IPS DF 6.9 (cell line): ENCODE measurements around the gene CAMTA1.

Experiments used
- DNase-seq: peaks from one replicate; pipeline ENCODE4 v3.0.0-alpha.2; 2013; ENCODE audit warnings: low read depth, low spot score
- H3K27ac ChIP-seq: one replicate; pipeline ENCODE4 v1.5.1; 2013; ENCODE audit warnings: low read length, control low read depth
- H3K27me3 ChIP-seq: 2 replicates; pipeline ENCODE4 v1.6.1; 2013; ENCODE audit warnings: mild to moderate bottlenecking, low read length; ENCODE audit not compliant: control insufficient read depth, insufficient read depth
- H3K36me3 ChIP-seq: 2 replicates; pipeline ENCODE4 v1.6.1; 2013; ENCODE audit warnings: low read length; ENCODE audit not compliant: control insufficient read depth, insufficient read depth
- H3K4me1 ChIP-seq: 2 replicates; pipeline ENCODE4 v1.6.1; 2013; ENCODE audit warnings: low read length; ENCODE audit not compliant: control insufficient read depth, insufficient read depth
- H3K4me3 ChIP-seq: 2 replicates; pipeline ENCODE4 v1.5.1; 2013; ENCODE audit warnings: mild to moderate bottlenecking, low read length
- H3K9me3 ChIP-seq: 2 replicates; pipeline ENCODE4 v1.6.1; 2013; ENCODE audit warnings: low read length, inconsistent platforms; ENCODE audit not compliant: control insufficient read depth, insufficient read depth
- WGBS: extraction: QIAGEN DNeasy Blood & Tissue Kit; methylation state at CpG from one replicate; pipeline ENCODE4 v1.1.7; 2013; ENCODE audit warnings: mixed read lengths, missing lambda C conversion rate; ENCODE audit not compliant: insufficient read length, insufficient coverage; 5-methylcytosine and 5-hydroxymethylcytosine counted together

The CAMTA1 gene

DNA sequence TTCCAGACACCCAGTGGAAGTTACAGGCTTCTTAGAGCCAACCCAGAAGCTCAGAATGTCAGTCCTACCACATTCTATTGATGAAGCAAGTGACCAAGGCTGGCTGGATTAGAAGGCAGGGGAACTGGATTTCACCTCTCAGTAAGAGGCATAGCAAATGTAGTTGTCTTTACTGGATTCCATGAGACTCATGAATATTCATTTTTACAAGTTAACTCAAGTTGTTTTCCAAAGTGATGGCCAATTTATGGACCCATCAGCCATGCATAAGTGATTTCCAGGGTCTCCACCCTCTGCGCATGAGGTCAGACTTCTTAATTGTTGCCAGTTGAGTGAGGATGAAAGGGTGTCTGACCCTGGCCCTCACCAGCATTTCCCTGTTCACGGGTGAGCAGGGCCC lies 559.0 kb downstream of the CAMTA1 start:
- Histone ChIP-seq H3K36me3 (no peaks in the 10 kb centered on the region), H3K4me3 (no peak overlapping the region), H3K4me1 (no peaks in the 10 kb centered on the region), H3K27me3 (no peaks in the 10 kb centered on the region), H3K27ac (no peak overlapping the region), H3K9me3 (no peaks in the 10 kb centered on the region)
- no peak for DNase-seq
- WGBS = no CpG with 5 or more reads among the region's 2 CpGs

DNA sequence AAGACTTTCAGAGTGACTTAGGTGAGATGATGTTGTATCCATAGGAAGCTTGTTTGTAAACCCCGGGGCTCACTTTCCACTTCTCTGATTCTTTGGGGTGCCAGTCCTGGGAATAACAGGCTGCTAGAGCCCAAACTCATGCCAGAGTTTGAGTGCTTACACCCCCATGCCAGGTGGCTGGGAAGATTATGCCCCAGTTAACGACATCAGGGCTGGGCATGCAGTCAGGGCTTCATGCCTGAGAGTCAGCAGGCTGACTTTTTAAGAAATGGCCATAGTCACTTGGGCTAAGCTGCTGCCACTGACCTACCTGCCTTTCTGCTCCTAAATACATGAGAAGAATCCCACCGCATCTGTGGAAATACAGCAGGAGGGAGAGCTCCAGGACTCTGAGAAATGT lies 560.3 kb downstream of the CAMTA1 start:
- no CpG with 5 or more reads among the region's 3 CpGs for WGBS
- Histone ChIP-seq H3K27ac (no peak overlapping the region), H3K4me1 (no peaks in the 10 kb centered on the region), H3K9me3 (no peaks in the 10 kb centered on the region), H3K27me3 (no peaks in the 10 kb centered on the region), H3K36me3 (no peaks in the 10 kb centered on the region), H3K4me3 (no peak overlapping the region)
- DNase-seq = no peak

DNA sequence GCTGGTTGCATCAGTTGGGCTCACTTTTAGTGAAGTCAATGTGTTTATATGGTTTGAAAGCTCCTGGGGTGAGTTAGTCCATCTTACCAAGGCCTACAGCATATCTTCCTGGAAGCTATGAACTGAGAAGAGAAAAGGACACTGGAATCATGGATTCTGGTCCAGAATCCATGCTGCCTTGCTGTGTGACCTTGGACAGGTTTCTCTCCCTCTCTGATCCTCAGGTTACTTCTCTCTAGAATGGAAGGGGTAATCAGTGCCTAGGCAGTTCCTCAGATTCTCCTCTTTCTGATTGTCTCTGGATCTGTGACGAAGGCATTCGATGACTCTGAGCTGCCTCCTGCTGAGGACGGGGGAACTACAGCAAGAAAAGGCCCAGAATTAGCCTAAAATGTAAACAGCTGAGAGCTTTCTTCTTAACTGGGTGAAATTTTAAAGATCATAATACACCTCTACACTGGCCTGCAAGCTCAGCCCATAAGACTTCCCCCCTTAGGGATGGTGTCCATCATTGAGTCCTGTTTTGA lies 560.9 kb downstream of the CAMTA1 start:
- peak; percentile 5 for DNase-seq
- H3K4me3 ChIP-seq = no peak overlapping the region
- no peaks in the 10 kb centered on the region for H3K27me3 ChIP-seq
- no peaks in the 10 kb centered on the region for H3K36me3 ChIP-seq
- H3K4me1 ChIP-seq = no peaks in the 10 kb centered on the region
- H3K27ac ChIP-seq = no peak overlapping the region
- no peaks in the 10 kb centered on the region for H3K9me3 ChIP-seq
- WGBS = no CpG with 5 or more reads among the region's 3 CpGs

DNA sequence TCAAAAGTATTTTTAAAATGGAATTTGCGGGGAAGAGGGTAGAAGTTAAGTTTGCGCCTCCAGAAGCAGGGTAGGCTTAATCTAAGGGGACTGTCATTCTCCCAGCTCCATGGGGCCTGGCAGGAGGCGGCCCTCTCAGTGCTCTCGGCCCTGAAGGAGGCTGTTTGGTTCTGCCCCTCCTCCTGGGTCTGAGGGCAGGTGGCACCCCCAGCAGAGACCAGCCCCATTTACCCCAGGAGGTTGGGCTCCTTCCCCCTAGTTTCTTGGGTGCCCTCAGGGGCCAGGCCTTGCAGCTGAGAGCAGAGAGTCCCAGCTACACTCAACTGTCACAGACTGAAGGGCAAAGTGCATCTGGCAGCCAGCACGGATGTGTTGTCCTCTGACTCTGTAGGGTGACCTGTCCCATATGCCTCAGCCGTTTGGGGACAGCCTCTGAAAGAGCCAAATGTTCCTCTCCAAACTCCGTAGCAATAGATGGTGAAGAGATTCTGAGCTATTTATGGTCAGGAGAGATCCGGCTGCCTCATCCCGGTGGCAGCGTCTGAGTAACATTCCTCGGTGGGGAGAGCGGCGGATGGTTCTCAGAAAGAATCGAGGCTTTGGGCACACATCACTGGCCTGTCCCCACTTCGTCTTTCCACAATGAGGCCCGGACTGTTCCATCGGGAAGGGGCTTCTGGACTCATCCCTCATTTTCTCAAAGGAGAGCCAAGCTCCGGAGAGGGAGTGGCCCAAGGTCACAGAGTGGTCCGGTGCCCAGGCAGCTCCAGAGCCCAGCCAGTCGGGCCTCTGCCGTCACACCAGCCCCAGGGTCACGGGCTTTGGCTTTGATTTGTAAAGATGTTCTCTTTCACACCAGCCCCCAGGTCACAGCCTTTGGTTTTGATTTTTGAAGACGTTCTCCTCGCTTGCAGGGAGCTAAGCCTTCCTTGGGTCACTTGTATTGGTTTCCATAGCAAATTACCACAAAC lies 561.6 kb downstream of the CAMTA1 start:
- no peaks in the 10 kb centered on the region for H3K4me1 ChIP-seq
- no peaks in the 10 kb centered on the region for H3K9me3 ChIP-seq
- no peak overlapping the region for H3K4me3 ChIP-seq
- no peaks in the 10 kb centered on the region for H3K27me3 ChIP-seq
- no peak overlapping the region for H3K27ac ChIP-seq
- no peak for DNase-seq
- WGBS = no CpG with 5 or more reads among the region's 24 CpGs
- H3K36me3 ChIP-seq = no peaks in the 10 kb centered on the region

DNA sequence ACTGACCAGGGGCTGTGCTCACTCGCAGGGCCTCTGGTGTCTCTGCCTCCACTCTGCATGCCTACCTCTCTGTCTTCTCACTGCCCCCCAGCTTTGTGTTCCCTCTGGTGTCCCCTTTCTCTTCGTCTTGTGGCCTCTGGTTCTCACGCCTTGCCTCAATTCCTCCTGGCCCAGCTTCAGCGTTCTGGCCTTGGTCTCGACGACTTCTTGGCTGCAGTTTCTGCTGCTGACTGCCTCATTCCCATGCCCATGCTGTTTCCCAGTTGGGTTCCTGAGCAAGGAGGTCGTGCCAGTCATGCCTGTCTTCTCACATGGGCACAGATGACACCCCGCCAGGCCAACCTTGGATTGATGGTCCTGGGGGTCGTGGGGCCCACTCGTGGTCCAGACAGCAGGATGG lies 562.8 kb downstream of the CAMTA1 start:
- no peaks in the 10 kb centered on the region for H3K27me3 ChIP-seq
- DNase-seq = no peak
- no peaks in the 10 kb centered on the region for H3K36me3 ChIP-seq
- H3K27ac ChIP-seq = no peak overlapping the region
- no peak overlapping the region for H3K4me3 ChIP-seq
- H3K9me3 ChIP-seq = no peaks in the 10 kb centered on the region
- H3K4me1 ChIP-seq = no peaks in the 10 kb centered on the region
- no CpG with 5 or more reads among the region's 10 CpGs for WGBS

DNA sequence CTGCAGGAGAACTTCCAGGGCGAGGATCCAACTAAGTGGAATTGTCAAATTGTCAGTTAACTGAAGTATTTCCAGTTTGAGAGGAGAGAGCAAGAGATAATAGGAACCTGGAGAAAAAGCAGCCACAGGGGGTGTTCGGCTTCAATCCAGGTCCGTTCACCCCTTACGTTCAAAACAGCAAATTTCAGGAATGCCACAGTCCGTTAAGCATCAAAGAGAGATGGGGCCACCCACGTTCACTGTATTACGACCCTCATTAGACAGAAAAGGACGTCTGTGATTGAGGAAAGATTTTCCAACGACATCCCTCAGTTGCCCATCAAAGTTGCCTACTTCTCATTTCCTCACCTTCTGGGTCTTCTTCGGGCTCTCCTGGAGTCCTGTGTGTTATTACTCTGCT lies 563.3 kb downstream of the CAMTA1 start:
- WGBS = no CpG with 5 or more reads among the region's 10 CpGs
- H3K4me1 ChIP-seq = no peaks in the 10 kb centered on the region
- DNase-seq = no peak
- no peak overlapping the region for H3K27ac ChIP-seq
- H3K27me3 ChIP-seq = no peaks in the 10 kb centered on the region
- H3K36me3 ChIP-seq = no peaks in the 10 kb centered on the region
- no peak overlapping the region for H3K4me3 ChIP-seq
- no peaks in the 10 kb centered on the region for H3K9me3 ChIP-seq

DNA sequence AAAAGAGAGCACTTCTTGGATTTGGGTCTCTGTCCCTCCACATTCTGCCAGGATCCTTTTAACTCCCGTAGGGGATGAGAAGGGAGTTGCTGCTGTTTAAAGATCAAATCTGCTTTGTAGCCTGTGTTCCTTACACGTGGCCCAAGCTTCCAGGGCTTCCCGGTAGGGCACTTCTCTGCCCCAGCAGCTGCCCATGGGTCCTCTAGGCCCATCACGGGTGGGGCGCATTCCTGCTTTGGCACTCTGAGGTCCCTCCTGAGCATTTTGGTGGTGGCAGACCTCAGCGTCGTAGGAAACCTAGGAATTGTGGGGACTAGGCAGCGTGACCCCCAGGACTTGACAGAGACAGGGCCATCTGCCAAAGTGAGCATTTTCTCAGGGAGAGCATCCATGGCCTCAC lies 565.5 kb downstream of the CAMTA1 start:
- Histone ChIP-seq H3K4me3 (no peak overlapping the region), H3K4me1 (no peaks in the 10 kb centered on the region), H3K27me3 (no peaks in the 10 kb centered on the region), H3K36me3 (no peaks in the 10 kb centered on the region), H3K27ac (no peak overlapping the region), H3K9me3 (no peaks in the 10 kb centered on the region)
- DNase-seq = no peak
- WGBS = no CpG with 5 or more reads among the region's 8 CpGs

DNA sequence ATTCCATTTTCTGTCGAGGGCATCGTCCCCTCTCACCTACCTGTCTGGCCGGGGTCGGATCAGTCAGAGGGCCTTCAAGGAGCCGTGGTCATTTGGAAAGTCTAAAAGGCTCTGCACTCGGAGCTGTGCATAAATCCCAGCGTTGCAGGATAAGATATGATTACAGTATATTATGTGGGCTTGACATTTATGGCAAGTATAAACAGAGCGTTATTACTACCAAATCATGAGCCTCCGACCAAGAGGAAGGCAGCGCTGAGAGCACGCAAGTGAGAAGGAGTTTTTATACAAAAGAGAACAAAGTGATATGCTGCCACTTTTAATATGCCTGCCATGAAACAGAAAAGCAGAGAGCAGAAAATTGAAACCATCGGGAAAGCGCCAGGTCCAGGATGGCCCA lies 566.4 kb downstream of the CAMTA1 start:
- Histone ChIP-seq H3K9me3 (no peaks in the 10 kb centered on the region), H3K27ac (no peak overlapping the region), H3K4me3 (no peak overlapping the region), H3K4me1 (no peaks in the 10 kb centered on the region), H3K27me3 (no peaks in the 10 kb centered on the region), H3K36me3 (no peaks in the 10 kb centered on the region)
- no CpG with 5 or more reads among the region's 13 CpGs for WGBS
- no peak for DNase-seq

DNA sequence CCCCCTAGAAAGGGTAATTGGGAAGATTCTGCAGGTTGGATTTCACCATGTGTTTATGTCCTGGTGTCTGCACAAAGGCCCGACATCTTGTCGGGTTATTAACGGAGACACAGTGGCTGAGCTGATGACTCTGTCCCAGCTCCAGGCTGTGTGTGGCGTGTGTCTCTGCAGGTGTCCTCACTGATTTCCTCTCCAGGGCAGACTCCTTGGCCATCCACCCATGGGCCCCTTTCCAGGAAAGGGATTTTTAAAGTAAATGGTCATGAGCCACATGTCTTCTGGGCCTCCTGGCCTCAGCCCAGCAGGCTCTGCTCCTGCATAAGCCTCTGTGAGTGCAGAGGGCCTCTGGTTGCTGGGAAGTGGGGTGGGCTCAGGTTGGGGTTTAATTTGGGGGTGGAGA lies 567.1 kb downstream of the CAMTA1 start:
- no peak overlapping the region for H3K4me3 ChIP-seq
- no peaks in the 10 kb centered on the region for H3K9me3 ChIP-seq
- DNase-seq = no peak
- H3K36me3 ChIP-seq = no peaks in the 10 kb centered on the region
- no peaks in the 10 kb centered on the region for H3K4me1 ChIP-seq
- WGBS = no CpG with 5 or more reads among the region's 4 CpGs
- no peaks in the 10 kb centered on the region for H3K27me3 ChIP-seq
- H3K27ac ChIP-seq = no peak overlapping the region

DNA sequence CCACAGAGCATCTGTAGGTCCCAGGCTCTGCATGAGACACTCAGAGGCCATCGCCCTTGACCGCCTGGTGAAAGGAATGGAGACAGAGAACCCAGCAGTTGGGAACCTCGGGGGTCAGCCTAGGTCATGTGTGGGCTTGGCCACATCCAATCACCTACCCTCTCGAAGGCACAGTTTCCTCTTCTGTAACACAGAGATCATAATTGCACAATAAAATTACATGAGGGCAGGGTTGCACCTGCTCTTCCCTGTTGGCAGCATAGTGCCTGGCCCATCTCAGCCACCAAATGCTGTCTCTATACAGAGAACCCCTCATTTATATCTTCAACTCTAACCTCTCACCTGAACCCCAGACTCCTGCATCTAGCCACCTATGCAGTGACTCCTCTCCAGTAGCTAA lies 567.7 kb downstream of the CAMTA1 start:
- Histone ChIP-seq H3K36me3 (no peaks in the 10 kb centered on the region), H3K9me3 (no peaks in the 10 kb centered on the region), H3K27me3 (no peaks in the 10 kb centered on the region), H3K4me3 (no peak overlapping the region), H3K4me1 (no peaks in the 10 kb centered on the region), H3K27ac (no peak overlapping the region)
- WGBS = no CpG with 5 or more reads among the region's 4 CpGs
- no peak for DNase-seq

DNA sequence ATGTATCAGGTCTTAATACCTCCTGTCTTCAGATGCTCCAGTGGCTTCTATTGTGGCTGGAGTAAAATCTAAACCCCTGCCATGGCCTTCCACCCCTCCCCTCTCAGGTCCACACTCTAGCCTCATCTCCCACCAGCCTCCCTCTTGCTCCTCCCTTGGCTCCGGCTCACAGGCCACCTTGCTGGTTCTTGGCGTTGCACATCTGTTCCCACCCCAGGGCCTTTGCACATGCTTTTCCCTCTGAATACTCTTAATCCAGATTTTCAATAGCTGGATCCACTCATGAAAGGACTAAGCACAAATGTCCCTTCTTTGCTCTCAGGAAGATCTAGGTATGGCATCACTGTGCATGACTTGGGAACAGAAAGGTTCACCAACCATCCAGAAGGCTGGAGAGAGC lies 570.4 kb downstream of the CAMTA1 start:
- Histone ChIP-seq H3K27ac (no peak overlapping the region), H3K9me3 (no peaks in the 10 kb centered on the region), H3K4me3 (no peak overlapping the region), H3K27me3 (no peaks in the 10 kb centered on the region), H3K4me1 (no peaks in the 10 kb centered on the region), H3K36me3 (no peaks in the 10 kb centered on the region)
- no peak for DNase-seq
- no CpG with 5 or more reads among the region's 2 CpGs for WGBS
